GM23338 (cell line): Measurements from ENCODE around the gene ASPDH. TPM values are rescaled to one million over a fixed set of nuclear protein-coding genes. Genes with fewer than 3 reads are reported as not detected.

Experiments
- ATAC-seq: fragments of 200-7000 bp; cut with Tn5 transposase; 3 replicates; pipeline ENCODE4 v1.9.1; 2020
- DNase-seq: peaks from one replicate; pipeline ENCODE4 v3.0.0-alpha.2; 2015; ENCODE audit warnings: low spot score
- H2AFZ ChIP-seq: fragments of 200-600 bp; sonication (generic); 2 replicates; pipeline ENCODE4 v1.8.0; 2016; ENCODE audit warnings: antibody characterized with exemption, mild to moderate bottlenecking, moderate library complexity
- H3F3A ChIP-seq: fragments of 200-600 bp; sonication (generic); replicated peaks from 2 replicates; pipeline ENCODE4 v1.8.0; 2017; ENCODE audit warnings: antibody characterized with exemption, mixed run types, low read depth
- H3K27ac ChIP-seq: fragments of 200-600 bp; sonication (generic); 2 replicates; pipeline ENCODE4 v1.6.1; 2016; ENCODE audit warnings: low read depth
- H3K27me3 ChIP-seq: fragments of 200-600 bp; sonication (generic); 2 replicates; pipeline ENCODE4 v1.8.0; 2016; ENCODE audit warnings: mild to moderate bottlenecking, mixed run types, moderate library complexity; ENCODE audit not compliant: insufficient read depth
- H3K36me3 ChIP-seq: fragments of 200-600 bp; sonication (generic); 2 replicates; pipeline ENCODE4 v1.8.0; 2016; ENCODE audit warnings: mild to moderate bottlenecking; ENCODE audit not compliant: insufficient read depth
- H3K4me1 ChIP-seq: fragments of 200-600 bp; sonication (generic); 2 replicates; pipeline ENCODE4 v1.8.0; 2016; ENCODE audit warnings: mild to moderate bottlenecking, moderate library complexity; ENCODE audit not compliant: insufficient read depth
- H3K4me2 ChIP-seq: fragments of 200-600 bp; sonication (generic); 2 replicates; pipeline ENCODE4 v1.7.1; 2017; ENCODE audit warnings: mixed run types
- H3K4me3 ChIP-seq: fragments of 200-600 bp; sonication (generic); 2 replicates; pipeline ENCODE4 v1.6.1; 2016; ENCODE audit warnings: mixed run types
- H3K79me2 ChIP-seq: fragments of 200-600 bp; sonication (generic); replicated peaks from 2 replicates; pipeline ENCODE4 v1.8.0; 2017; ENCODE audit warnings: mild to moderate bottlenecking; ENCODE audit not compliant: insufficient read depth
- H3K9me2 ChIP-seq: fragments of 200-600 bp; sonication (generic); 2 replicates; pipeline ENCODE4 v1.8.0; 2017; ENCODE audit not compliant: insufficient read depth
- H4K20me1 ChIP-seq: fragments of 200-600 bp; sonication (generic); replicated peaks from 2 replicates; pipeline ENCODE4 v1.8.0; 2017; ENCODE audit warnings: mild to moderate bottlenecking; ENCODE audit not compliant: insufficient read depth
- H3K27ac Mint-ChIP-seq: 2 replicates; pipeline ENCODE4 v1.8.0; 2020; ENCODE audit warnings: inconsistent platforms, mild to moderate bottlenecking, moderate library complexity, mixed read lengths
- H3K27me3 Mint-ChIP-seq: 3 replicates; pipeline ENCODE4 v1.8.0; 2022; ENCODE audit warnings: low read depth, mild to moderate bottlenecking, moderate library complexity, mixed read lengths, inconsistent platforms; ENCODE audit not compliant: insufficient read depth, poor library complexity
- H3K36me3 Mint-ChIP-seq: 3 replicates; pipeline ENCODE4 v1.8.0; 2021; ENCODE audit warnings: low read depth, mild to moderate bottlenecking, inconsistent platforms, moderate library complexity, mixed read lengths
- H3K4me1 Mint-ChIP-seq: 3 replicates; pipeline ENCODE4 v1.8.0; 2020; ENCODE audit warnings: mild to moderate bottlenecking, inconsistent platforms, mixed read lengths
- H3K4me3 Mint-ChIP-seq: 3 replicates; pipeline ENCODE4 v1.8.0; 2021; ENCODE audit warnings: moderate library complexity, mild to moderate bottlenecking, inconsistent platforms, mixed read lengths
- H3K9me3 Mint-ChIP-seq: 3 replicates; pipeline ENCODE4 v1.8.0; 2020; ENCODE audit warnings: moderate library complexity, mild to moderate bottlenecking, inconsistent platforms, mixed read lengths
- EZH2 ChIP-seq: fragments of 200-600 bp; sonication (generic); IDR thresholded peaks from one replicate; pipeline ENCODE4 v1.8.0; 2017; ENCODE audit warnings: antibody characterized with exemption, mild to moderate bottlenecking, low read depth; ENCODE audit not compliant: unreplicated experiment
- EZH2phosphoT487 ChIP-seq: fragments of 200-600 bp; sonication (generic); IDR thresholded peaks from one replicate; pipeline ENCODE4 v1.8.1; 2018; ENCODE audit warnings: antibody characterized with exemption; ENCODE audit not compliant: unreplicated experiment
- JUNB ChIP-seq: IDR thresholded peaks from one replicate; pipeline ENCODE4 v1.6.1; 2016; ENCODE audit warnings: antibody characterized with exemption; ENCODE audit not compliant: unreplicated experiment
- NANOG ChIP-seq: IDR thresholded peaks from 2 replicates; pipeline ENCODE4 v1.6.1; 2016; ENCODE audit warnings: antibody characterized with exemption, borderline replicate concordance
- POLR2AphosphoS5 ChIP-seq: IDR thresholded peaks from 2 replicates; pipeline ENCODE4 v1.6.1; 2016; ENCODE audit warnings: antibody characterized with exemption, low read depth
- STAT1 ChIP-seq: IDR thresholded peaks from one replicate; pipeline ENCODE4 v1.6.1; 2016; ENCODE audit warnings: antibody characterized with exemption; ENCODE audit not compliant: unreplicated experiment
- ZNF462 ChIP-seq: fragments of 250-450 bp; sonication (Bioruptor Pico); IDR thresholded peaks from 2 replicates; pipeline ENCODE4 v1.5.0; 2020; ENCODE audit warnings: mild to moderate bottlenecking, moderate library complexity
- polyA plus RNA-seq: library from polyadenylated mRNA; unstranded; fragments of >200 nt; fragmentation: Nextera tagmentation; extraction: Ambion mirVana; gene quantifications from 2 replicates; pipeline ENCODE4 v1.2.1, GENCODE V29; 2016
- total RNA-seq: library from RNA; depleted of rRNA; stranded (reverse); fragments of >200 nt; shearing (Covaris generic); gene quantifications from 2 replicates; pipeline ENCODE4 v1.2.3, GENCODE V29; 2014
- TF ChIP-seq, protein P1 (sequence below): IDR thresholded peaks from one replicate; pipeline ENCODE4 v1.6.1; 2018; ENCODE audit warnings: antibody characterized with exemption; ENCODE audit not compliant: unreplicated experiment
- TF ChIP-seq, protein P2 (sequence below), 2 experiments: fragments of 200-600 bp in 1 of 2; sonication (generic) in 1 of 2; conservative IDR thresholded peaks; 2 replicates each; pipeline versions ENCODE4 v1.5.1 to v1.6.1; 2016 to 2017; ENCODE audit warnings: antibody characterized with exemption in 2 of 2, low read depth in 2 of 2, mild to moderate bottlenecking in 2 of 2, moderate library complexity in 1 of 2

ASPDH gene
- total and polyA plus RNA-seq, 2 experiments from 2014 or later, result not detected

DNA sequence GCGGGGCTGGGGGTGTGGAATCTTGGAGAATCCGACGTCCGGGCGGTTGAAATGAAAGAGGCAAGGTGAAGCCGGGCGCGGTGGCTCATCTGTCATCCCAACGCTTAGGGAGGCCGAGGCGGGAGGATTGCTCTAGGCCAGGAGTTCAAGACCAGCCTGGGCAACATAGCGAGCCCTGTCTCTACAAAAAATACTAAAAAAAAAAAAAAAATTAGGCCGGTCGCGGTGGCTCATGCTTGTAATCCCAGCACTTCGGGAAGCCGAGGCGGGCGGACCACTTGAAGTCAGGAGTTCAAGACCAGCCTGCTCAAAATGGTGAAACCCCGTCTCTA lies 36.8 kb downstream of the ASPDH start:
- no peaks in the 10 kb centered on the region for H3K9me2 ChIP-seq
- peaks cover 90% of the 10 kb centered on the region for H3K9me3 Mint-ChIP-seq
- H3K27ac Mint-ChIP-seq, result no peak overlapping the region
- peak overlapping the region; percentile 97 for H3K4me3 ChIP-seq
- peaks cover 6% of the 10 kb centered on the region for H3F3A ChIP-seq
- DNase-seq (peak; percentile 96), ATAC-seq (no peak)
- H3K36me3 Mint-ChIP-seq, result peaks cover 37% of the 10 kb centered on the region
- H3K4me3 Mint-ChIP-seq, result no peak overlapping the region
- H3K27me3 ChIP-seq, result no peaks in the 10 kb centered on the region
- H4K20me1 ChIP-seq, result no peaks in the 10 kb centered on the region; the same call in 1 of the 2 replicates
- H3K4me1 Mint-ChIP-seq, result no peaks in the 10 kb centered on the region; the same call in 2 of the 3 replicates
- no peak for TF ChIP-seq EZH2phosphoT487
- H3K79me2 ChIP-seq, result peaks cover 25% of the 10 kb centered on the region
- H2AFZ ChIP-seq, result no peak overlapping the region
- peaks cover 3% of the 10 kb centered on the region; the same call in 1 of the 2 replicates for H3K36me3 ChIP-seq
- peak overlapping the region; percentile 88 for H3K4me2 ChIP-seq
- H3K27ac ChIP-seq, result no peak overlapping the region
- H3K4me1 ChIP-seq, result peaks cover 10% of the 10 kb centered on the region; the same call in 1 of the 2 replicates
- peaks cover 12% of the 10 kb centered on the region for H3K27me3 Mint-ChIP-seq

GRCh38 chr19:50476224-50476906 lies 37.3 kb downstream of the ASPDH start, which contains the start of the genes EMC10 and GARIN5A:
TSS of gene EMC10 (plus strand) at chr19:50476507. CDS start at chr19:50476545, 38 bp downstream.
TSS of gene GARIN5A (minus strand) at chr19:50476848. CDS start at chr19:50476388, 460 bp downstream.
- ATAC-seq, result no peak
- peak; percentile 99 for DNase-seq
- H3K36me3 Mint-ChIP-seq, result peaks cover 38% of the 10 kb centered on the region
- H3F3A ChIP-seq, result peaks cover 10% of the 10 kb centered on the region
- peaks cover 12% of the 10 kb centered on the region for H3K27me3 Mint-ChIP-seq
- no peak within 1 kb of the TSS for H3K4me3 Mint-ChIP-seq
- H2AFZ ChIP-seq, result peak within 1 kb of the TSS; percentile 85
- no peaks in the 10 kb centered on the region; the same call in 1 of the 2 replicates for H4K20me1 ChIP-seq
- no peak within 1 kb of the TSS for H3K27ac Mint-ChIP-seq
- no peaks in the 10 kb centered on the region for H3K9me2 ChIP-seq
- no peaks in the 10 kb centered on the region for H3K27me3 ChIP-seq
- peaks cover 90% of the 10 kb centered on the region for H3K9me3 Mint-ChIP-seq
- H3K4me3 ChIP-seq, result peak within 1 kb of the TSS; percentile 97
- peak within 1 kb of the TSS; percentile 88 for H3K4me2 ChIP-seq
- H3K36me3 ChIP-seq, result peaks cover 3% of the 10 kb centered on the region; the same call in 1 of the 2 replicates
- H3K27ac ChIP-seq, result peak within 1 kb of the TSS; percentile 96
- peaks cover 25% of the 10 kb centered on the region for H3K79me2 ChIP-seq
- no peaks in the 10 kb centered on the region; the same call in 2 of the 3 replicates for H3K4me1 Mint-ChIP-seq
- peaks cover 10% of the 10 kb centered on the region; the same call in 1 of the 2 replicates for H3K4me1 ChIP-seq
- peak; percentile 95 for TF ChIP-seq POLR2AphosphoS5
- no peak for TF ChIP-seq EZH2
- TF ChIP-seq, protein P1, sequence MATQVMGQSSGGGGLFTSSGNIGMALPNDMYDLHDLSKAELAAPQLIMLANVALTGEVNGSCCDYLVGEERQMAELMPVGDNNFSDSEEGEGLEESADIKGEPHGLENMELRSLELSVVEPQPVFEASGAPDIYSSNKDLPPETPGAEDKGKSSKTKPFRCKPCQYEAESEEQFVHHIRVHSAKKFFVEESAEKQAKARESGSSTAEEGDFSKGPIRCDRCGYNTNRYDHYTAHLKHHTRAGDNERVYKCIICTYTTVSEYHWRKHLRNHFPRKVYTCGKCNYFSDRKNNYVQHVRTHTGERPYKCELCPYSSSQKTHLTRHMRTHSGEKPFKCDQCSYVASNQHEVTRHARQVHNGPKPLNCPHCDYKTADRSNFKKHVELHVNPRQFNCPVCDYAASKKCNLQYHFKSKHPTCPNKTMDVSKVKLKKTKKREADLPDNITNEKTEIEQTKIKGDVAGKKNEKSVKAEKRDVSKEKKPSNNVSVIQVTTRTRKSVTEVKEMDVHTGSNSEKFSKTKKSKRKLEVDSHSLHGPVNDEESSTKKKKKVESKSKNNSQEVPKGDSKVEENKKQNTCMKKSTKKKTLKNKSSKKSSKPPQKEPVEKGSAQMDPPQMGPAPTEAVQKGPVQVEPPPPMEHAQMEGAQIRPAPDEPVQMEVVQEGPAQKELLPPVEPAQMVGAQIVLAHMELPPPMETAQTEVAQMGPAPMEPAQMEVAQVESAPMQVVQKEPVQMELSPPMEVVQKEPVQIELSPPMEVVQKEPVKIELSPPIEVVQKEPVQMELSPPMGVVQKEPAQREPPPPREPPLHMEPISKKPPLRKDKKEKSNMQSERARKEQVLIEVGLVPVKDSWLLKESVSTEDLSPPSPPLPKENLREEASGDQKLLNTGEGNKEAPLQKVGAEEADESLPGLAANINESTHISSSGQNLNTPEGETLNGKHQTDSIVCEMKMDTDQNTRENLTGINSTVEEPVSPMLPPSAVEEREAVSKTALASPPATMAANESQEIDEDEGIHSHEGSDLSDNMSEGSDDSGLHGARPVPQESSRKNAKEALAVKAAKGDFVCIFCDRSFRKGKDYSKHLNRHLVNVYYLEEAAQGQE, result no peak
- TF ChIP-seq STAT1, result no peak
- TF ChIP-seq NANOG, result no peak
- no peak for TF ChIP-seq JUNB
- no peak for TF ChIP-seq EZH2phosphoT487
- no peak for TF ChIP-seq ZNF462
- TF ChIP-seq, protein P2, sequence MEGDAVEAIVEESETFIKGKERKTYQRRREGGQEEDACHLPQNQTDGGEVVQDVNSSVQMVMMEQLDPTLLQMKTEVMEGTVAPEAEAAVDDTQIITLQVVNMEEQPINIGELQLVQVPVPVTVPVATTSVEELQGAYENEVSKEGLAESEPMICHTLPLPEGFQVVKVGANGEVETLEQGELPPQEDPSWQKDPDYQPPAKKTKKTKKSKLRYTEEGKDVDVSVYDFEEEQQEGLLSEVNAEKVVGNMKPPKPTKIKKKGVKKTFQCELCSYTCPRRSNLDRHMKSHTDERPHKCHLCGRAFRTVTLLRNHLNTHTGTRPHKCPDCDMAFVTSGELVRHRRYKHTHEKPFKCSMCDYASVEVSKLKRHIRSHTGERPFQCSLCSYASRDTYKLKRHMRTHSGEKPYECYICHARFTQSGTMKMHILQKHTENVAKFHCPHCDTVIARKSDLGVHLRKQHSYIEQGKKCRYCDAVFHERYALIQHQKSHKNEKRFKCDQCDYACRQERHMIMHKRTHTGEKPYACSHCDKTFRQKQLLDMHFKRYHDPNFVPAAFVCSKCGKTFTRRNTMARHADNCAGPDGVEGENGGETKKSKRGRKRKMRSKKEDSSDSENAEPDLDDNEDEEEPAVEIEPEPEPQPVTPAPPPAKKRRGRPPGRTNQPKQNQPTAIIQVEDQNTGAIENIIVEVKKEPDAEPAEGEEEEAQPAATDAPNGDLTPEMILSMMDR (conservative IDR thresholded peaks at IDR 0.05; ENCODE audit: low read depth in 2 of 2), result no peak
